GM21717 (cell line): ENCODE results near the gene NEUROD2.

Experiments
- ATAC-seq: cut with Tn5 transposase; IDR thresholded peaks from one replicate; pipeline ENCODE4 v1.9.1; 2021; ENCODE audit warnings: mild to moderate bottlenecking, moderate library complexity; ENCODE audit not compliant: unreplicated experiment

Gene NEUROD2

DNA sequence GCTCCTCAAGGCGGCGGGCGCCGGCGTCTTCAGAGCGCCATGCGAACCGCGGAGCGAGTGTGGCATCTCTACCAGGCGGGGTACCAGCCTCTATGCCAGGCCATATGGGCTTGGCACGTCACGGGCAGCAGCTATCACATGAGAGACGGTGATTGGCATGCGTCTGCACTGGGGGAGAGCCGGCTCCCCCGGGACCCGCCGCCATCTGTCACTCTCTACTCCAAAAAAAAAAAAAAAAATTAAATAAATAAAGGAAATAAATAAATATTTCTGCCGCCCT lies at the start of gene NEUROD2:
Gene NEUROD2, minus strand, starts transcription at position 70 of the 280 bp plus-strand sequence. CDS start 1,321 bp downstream, outside the sequence.
- ATAC-seq: no peak

DNA sequence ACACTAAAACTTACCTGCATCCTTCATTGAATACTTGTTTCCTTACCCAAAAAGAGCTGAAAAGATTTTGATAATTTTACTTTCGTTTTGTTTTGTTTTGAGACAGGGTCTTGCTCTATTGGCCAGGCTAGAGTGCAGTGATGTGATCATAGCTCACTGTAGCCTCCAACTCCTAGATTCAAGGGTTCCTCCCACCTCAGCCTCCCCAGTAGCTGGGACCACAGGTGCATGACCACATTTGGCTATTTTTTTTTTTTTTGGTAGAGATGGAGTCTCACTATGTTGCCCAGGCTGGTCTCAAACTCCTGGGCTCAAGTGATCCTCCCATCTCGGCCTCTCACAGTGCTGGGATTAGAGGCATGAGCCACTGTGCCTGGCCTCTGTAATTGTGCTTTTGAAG lies 47.4 kb upstream of the NEUROD2 start:
- no peak for ATAC-seq

GRCh38 chr17:39653662-39654331 lies 46.1 kb upstream of the NEUROD2 start:
- no peak for ATAC-seq

DNA sequence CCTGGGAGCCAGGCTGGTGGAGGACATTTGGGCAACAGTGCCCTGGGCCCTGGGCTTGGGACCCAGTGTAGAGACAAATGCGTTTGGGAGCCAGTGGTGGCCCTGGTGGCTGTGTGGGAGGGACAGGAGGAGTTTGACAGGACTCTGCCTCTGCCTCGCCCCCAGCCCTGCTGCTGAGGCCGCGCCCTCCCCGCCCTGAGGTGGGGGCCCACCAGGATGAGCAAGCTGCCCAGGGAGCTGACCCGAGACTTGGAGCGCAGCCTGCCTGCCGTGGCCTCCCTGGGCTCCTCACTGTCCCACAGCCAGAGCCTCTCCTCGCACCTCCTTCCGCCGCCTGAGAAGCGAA lies 45.6 kb upstream of the NEUROD2 start:
- no peak for ATAC-seq

- no peak for ATAC-seq
Observed at GRCh38 chr17:39652587-39653315, 45.0 kb upstream of the NEUROD2 start.

DNA sequence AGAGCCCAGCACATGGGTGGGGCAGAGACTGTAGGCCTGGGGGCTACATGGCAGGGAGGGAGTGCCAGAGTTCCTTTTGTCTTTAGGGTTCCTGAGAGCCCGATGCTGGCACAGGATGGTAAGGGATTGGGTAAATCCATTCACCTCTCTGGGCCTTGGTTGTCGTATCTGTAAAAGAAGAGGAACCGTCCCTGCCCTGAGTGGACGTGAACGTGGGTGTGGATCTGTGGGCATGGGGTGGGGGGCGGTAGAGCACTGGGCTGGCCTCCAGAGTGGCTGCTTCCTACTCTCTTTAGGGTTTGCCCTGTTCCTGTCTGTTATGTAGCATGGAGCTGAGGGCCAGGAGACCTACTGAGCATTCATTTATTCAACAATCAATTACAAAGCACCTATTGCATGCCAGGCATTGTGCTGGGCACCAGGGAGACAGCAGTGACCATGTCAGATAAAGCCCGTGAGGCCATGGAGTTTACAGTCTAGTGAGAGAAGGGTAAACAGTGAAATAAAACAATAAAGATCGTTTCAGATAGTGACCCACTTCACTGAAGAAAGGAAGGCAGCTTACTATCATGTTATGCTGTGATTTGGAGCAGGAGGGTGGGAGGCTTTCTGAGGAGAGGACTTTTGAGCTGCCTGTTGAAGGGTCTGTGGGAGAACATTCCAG lies 44.3 kb upstream of the NEUROD2 start:
- no peak for ATAC-seq

- ATAC-seq: no peak
Observed at GRCh38 chr17:39650121-39650579, 42.4 kb upstream of the NEUROD2 start.

DNA sequence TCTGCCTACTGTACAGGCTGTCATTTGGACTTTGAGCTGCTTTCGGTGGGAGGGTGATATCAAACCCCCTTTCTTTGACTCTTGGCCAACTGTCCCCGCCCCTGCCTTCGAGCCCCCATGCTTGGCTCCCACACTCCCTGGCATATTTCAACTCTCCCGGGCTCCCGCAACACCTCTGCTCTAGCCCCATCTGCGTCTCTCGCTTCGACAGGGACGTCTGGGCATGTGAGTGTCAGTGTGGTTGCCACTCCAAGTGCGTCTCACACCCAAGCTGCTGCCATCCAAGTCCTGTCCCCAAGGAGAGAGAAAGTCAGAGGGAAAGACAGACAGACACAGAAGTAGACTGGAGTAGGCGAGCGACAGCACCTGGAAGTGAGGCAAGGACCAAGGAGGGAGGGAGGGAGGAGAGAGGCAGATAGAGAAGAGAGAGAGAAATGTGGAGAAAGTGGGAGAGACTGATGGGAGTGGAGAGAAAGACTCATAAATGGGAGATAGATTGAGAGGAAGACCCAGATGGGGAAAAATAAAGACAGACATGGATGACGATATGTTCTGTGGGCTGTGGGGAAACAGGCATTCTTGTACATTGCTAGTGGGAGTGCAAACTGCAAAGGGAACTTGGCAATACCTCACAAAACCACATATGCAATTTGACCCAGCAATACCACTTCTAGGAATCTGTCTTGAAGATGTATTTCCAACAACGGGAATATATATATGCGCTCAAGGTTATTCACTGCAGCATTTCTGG lies 41.1 kb upstream of the NEUROD2 start:
- no peak for ATAC-seq

- no peak for ATAC-seq
Observed at GRCh38 chr17:39647256-39647655, 39.5 kb upstream of the NEUROD2 start.

DNA sequence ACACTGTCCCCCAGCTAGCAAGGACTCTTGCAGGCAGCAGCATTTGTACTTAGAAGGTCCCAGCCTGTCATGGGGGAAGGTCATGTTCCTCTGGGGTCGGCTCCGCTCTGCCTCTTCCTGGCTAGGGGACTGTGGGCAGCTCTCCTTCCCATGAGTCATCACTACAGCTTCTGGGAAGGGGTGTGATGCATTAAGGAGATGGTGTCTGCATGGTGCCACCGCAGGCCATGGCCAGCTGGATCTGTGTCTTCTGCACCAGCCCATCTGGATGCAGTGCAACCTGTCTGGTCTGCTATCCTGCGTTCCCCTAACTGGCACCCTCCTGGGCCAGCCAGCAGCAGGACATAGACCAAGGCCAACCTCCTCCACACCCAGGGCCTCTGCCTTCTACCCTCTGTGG lies 35.6 kb upstream of the NEUROD2 start:
- ATAC-seq: no peak

- ATAC-seq: no peak
Observed at GRCh38 chr17:39642291-39643074, 34.8 kb upstream of the NEUROD2 start.

GRCh38 chr17:39641883-39642282 lies 34.2 kb upstream of the NEUROD2 start:
- no peak for ATAC-seq

DNA sequence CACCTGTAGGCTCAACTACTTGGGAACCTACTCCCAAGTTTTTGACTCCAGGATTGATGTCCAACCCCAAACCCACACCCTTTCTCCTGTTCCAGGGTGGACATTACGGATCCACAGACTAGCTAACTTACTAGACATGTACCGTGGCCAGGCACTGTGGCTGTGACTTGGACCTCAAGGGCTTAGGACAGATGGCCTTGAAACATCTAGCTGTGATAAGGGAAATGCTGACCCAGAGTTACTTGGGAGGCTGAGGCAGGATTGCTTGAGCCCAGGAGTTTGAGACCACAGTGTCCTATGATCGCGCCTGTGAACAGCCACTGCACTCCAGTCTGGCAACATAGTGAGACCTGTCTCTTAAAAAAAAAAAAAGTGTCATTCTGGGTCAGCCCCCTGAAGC lies 33.4 kb upstream of the NEUROD2 start:
- ATAC-seq: no peak

- no peak for ATAC-seq
Observed at GRCh38 chr17:39640591-39641031, 32.9 kb upstream of the NEUROD2 start.

- ATAC-seq: no peak
Observed at GRCh38 chr17:39639566-39640458, 32.1 kb upstream of the NEUROD2 start.

- no peak for ATAC-seq
Observed at GRCh38 chr17:39639043-39639442, 31.3 kb upstream of the NEUROD2 start.

DNA sequence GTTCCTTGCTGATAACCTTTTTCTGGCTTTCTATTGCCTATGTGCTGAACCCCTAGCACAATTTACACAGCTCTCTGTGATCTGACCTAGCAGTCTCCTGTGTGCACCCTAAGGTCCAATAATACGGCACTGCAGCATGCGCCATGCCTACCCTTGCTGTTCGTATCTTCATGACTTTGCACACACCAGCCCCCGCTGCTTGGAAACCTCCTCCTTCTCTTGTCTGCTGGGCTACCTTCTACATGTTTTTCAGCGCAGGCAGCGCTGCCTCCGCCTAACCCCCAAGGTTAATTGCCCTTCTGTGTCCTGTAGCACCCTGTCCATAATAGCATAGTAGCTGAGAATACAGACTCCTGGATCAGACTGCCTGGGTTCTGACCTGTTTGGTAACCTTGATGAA lies 30.6 kb upstream of the NEUROD2 start:
- ATAC-seq: no peak

DNA sequence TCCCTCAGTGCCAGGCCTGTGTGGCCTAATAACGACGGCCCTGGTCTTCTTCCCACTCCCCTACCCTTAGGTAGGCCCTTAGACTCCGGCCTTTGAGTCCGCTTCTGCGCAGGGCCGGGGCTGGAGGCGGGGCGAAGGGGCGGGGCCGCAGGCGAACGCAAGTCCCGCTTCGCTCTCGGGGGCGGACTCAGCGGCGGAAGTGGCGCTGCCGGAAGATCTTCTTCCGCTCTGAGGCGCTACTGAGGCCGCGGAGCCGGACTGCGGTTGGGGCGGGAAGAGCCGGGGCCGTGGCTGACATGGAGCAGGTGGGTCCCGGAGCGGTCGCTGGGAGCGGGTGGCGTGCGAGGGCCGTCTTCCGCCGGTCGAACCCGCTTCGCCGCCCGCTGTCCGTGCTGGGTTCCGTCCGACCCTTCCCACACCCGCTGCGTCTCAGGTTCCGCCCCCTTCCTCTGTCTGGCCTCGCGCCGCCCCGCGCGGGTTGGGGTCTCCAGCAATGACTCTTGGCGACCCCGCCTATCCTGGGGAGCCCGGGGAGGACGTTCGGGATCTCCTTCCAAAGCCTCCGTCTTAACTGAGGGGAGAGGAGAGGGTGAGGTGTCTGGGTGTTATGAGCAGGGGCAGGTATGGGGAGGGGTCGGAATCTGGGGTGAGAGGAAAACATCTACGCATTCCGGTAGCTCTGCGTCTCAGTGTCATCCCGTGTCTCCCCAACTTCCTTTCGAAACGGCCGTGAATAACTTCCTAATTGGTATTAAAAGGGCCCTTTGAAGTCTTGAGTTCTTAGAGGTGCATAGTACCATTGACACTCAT lies 29.4 kb upstream of the NEUROD2 start, which contains the start of gene STARD3:
Gene STARD3, plus strand, starts transcription at position 218 of the 810 bp plus-strand sequence. CDS start 16,388 bp downstream, outside the sequence.
- ATAC-seq: peak; percentile 72

DNA sequence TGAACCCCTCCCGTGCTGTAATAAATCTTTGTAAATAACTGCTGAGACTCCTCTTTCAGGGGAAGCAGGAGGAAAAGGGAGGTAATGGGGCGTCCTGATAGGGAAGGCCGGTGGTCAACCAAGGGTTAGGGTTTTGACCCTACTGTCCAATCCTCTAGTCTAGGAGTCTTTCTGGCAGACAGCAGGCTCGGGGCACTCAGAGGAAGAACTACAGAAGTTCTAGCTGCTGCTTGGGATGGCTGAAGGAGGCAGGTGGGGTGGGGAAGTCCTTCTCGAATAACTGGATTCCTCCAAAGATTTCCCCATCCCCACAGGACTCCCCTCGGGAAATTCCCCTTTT lies 28.8 kb upstream of the NEUROD2 start:
- ATAC-seq: peak; percentile 9
